HCT116 (cell line): ENCODE data around the gene CD69. TPM values are rescaled to one million over a fixed set of nuclear protein-coding genes. Genes with fewer than 3 reads are reported as not detected.

Experiments used
- ATAC-seq: fragments of 200-7000 bp; cut with Tn5 transposase; 2 replicates; pipeline ENCODE4 v1.9.1; 2020; ENCODE audit warnings: mild to moderate bottlenecking, moderate library complexity
- BruUV-seq: library from RNA; stranded (reverse); fragments of 400-500 nt; replicated peaks from 2 replicates; lab custom pipeline; 2021; lab: Mats Ljungman, UMichigan
- CTCF ChIA-PET: fragments of 300-600 bp; sonication (Branson Sonifier 250); formaldehyde crosslinking; loops from one replicate; lab custom pipeline; 2021; ENCODE audit warnings: antibody characterized with exemption; lab: Charles Lee
- POLR2A ChIA-PET: fragments of 300-600, 350-600 bp; sonication (Branson Sonifier 250); formaldehyde crosslinking; loops from one replicate; lab custom pipeline; 2021; ENCODE audit warnings: antibody characterized with exemption; lab: Charles Lee
- RAD21 ChIA-PET, 2 experiments: fragments of 300-600 bp; sonication (Branson Sonifier 250); formaldehyde crosslinking; loops; one replicate each; lab custom pipeline; 2023; ENCODE audit warnings: low total read pairs in 2 of 2; ENCODE audit not compliant: uncharacterized antibody in 2 of 2, unreplicated experiment in 2 of 2, low non-redundant PET in 1 of 2; lab: Charles Lee
- DNase-seq: peaks from one replicate; pipeline ENCODE4 v3.0.0-alpha.2; 2010; ENCODE audit warnings: low read depth, low spot score
- H2AFZ ChIP-seq: fragments of 200-600 bp; shearing (Covaris generic), sonication (generic); 2 replicates; pipeline ENCODE4 v1.6.1; 2017; ENCODE audit warnings: low read depth, mixed run types, mixed read lengths, antibody characterized with exemption, low read length; ENCODE audit not compliant: poor library complexity, severe bottlenecking
- H3K27ac ChIP-seq: 2 replicates; pipeline ENCODE4 v1.5.1; 2012; ENCODE audit warnings: low read depth, low read length
- H3K27me3 ChIP-seq: fragments of 200-600 bp; sonication (generic); 2 replicates; pipeline ENCODE4 v1.6.1; 2016; ENCODE audit warnings: mixed run types, low read length, mixed read lengths; ENCODE audit not compliant: insufficient read depth
- H3K36me3 ChIP-seq, 2 experiments: fragments of 200-500 bp in 1 of 2; fragments of 200-600 bp in 1 of 2; sonication (Bioruptor generic) in 1 of 2; sonication (generic) in 1 of 2; 2 replicates each; pipeline versions ENCODE4 v1.5.1 to v1.6.1; 2014 to 2016; ENCODE audit warnings: low read length in 2 of 2, inconsistent platforms in 1 of 2, mixed read lengths in 1 of 2, mixed run types in 1 of 2; ENCODE audit not compliant: insufficient read depth in 2 of 2, control insufficient read depth in 1 of 2
- H3K4me1 ChIP-seq, 2 experiments: fragments of 200-600 bp in 1 of 2; sonication (generic) in 1 of 2; 2 replicates each; pipeline versions ENCODE4 v1.5.1 to v1.6.1; 2012 to 2017; ENCODE audit warnings: low read length in 2 of 2, inconsistent platforms in 1 of 2, mild to moderate bottlenecking in 1 of 2, mixed read lengths in 1 of 2, mixed run types in 1 of 2, moderate library complexity in 1 of 2; ENCODE audit not compliant: insufficient read depth in 2 of 2, control insufficient read depth in 1 of 2
- H3K4me2 ChIP-seq: fragments of 200-600 bp; sonication (generic); 2 replicates; pipeline ENCODE4 v1.6.1; 2017; ENCODE audit warnings: mixed run types, low read length, mixed read lengths
- H3K4me3 ChIP-seq, 2 experiments: fragments of 200-600 bp in 1 of 2; sonication (generic) in 1 of 2; replicated peaks in 1 of 2; 2 replicates each; pipeline ENCODE4 v1.5.1; 2011 to 2016; ENCODE audit warnings: low read length in 2 of 2, control low read depth in 1 of 2, low read depth in 1 of 2, mild to moderate bottlenecking in 1 of 2, mixed read lengths in 1 of 2, mixed run types in 1 of 2
- H3K79me2 ChIP-seq: fragments of 200-600 bp; sonication (generic); 2 replicates; pipeline ENCODE4 v1.6.1; 2017; ENCODE audit warnings: mild to moderate bottlenecking, mixed run types, low read length, moderate library complexity, mixed read lengths; ENCODE audit not compliant: insufficient read depth
- H3K9ac ChIP-seq: fragments of 200-600 bp; sonication (generic); 2 replicates; pipeline ENCODE4 v1.6.1; 2016; ENCODE audit warnings: low read length, mixed read lengths
- H3K9me2 ChIP-seq: fragments of 200-600 bp; sonication (generic), shearing (Covaris generic); 2 replicates; pipeline ENCODE4 v1.6.1; 2017; ENCODE audit warnings: mixed run types, mild to moderate bottlenecking, moderate library complexity; ENCODE audit not compliant: insufficient read depth
- H3K9me3 ChIP-seq, 2 experiments: fragments of 200-500 bp in 1 of 2; fragments of 200-600 bp in 1 of 2; sonication (Bioruptor generic) in 1 of 2; sonication (generic) in 1 of 2; 2 replicates each; pipeline ENCODE4 v1.6.1; 2014 to 2017; ENCODE audit warnings: low read length in 2 of 2, mixed read lengths in 2 of 2, inconsistent platforms in 1 of 2, low read depth in 1 of 2, mild to moderate bottlenecking in 1 of 2, mixed run types in 1 of 2, moderate library complexity in 1 of 2; ENCODE audit not compliant: control insufficient read depth in 1 of 2, insufficient read depth in 1 of 2
- H4K20me1 ChIP-seq: fragments of 200-600 bp; sonication (generic), shearing (Covaris generic); 2 replicates; pipeline ENCODE4 v1.6.1; 2017; ENCODE audit warnings: mixed run types, mild to moderate bottlenecking, moderate library complexity; ENCODE audit not compliant: insufficient read depth
- ATF3 ChIP-seq: IDR thresholded peaks from 2 replicates; pipeline ENCODE4 v1.6.1; 2012
- CTCF ChIP-seq, 3 experiments: fragments of 200-600 bp in 1 of 3; sonication (generic) in 1 of 3; IDR thresholded peaks in 2 of 3; conservative IDR thresholded peaks in 1 of 3; 2 replicates each; pipeline ENCODE4 v1.5.1; 2012 to 2017; ENCODE audit warnings: low read depth in 2 of 3, low read length in 2 of 3, antibody characterized with exemption in 1 of 3, borderline replicate concordance in 1 of 3, control low read depth in 1 of 3, mild to moderate bottlenecking in 1 of 3, mixed read lengths in 1 of 3, mixed run types in 1 of 3, moderate library complexity in 1 of 3; ENCODE audit not compliant: insufficient read depth in 1 of 3
- EGR1 ChIP-seq: IDR thresholded peaks from 2 replicates; pipeline ENCODE4 v1.6.1; 2012; ENCODE audit warnings: low read depth
- ELF1 ChIP-seq: IDR thresholded peaks from 2 replicates; pipeline ENCODE4 v1.6.1; 2012; ENCODE audit warnings: low read depth, borderline replicate concordance
- EZH2 ChIP-seq: fragments of 200-600 bp; sonication (generic); IDR thresholded peaks from 2 replicates; pipeline ENCODE4 v1.6.1; 2017; ENCODE audit warnings: antibody characterized with exemption, mixed run types
- FOSL1 ChIP-seq: IDR thresholded peaks from 2 replicates; pipeline ENCODE4 v1.6.1; 2012; ENCODE audit warnings: low read depth
- JUND ChIP-seq: IDR thresholded peaks from 2 replicates; pipeline ENCODE4 v1.6.1; 2012
- POLR2A ChIP-seq: IDR thresholded peaks from 2 replicates; pipeline ENCODE4 v1.7.0; 2011; ENCODE audit warnings: borderline replicate concordance; ENCODE audit not compliant: insufficient read depth, insufficient read length; ENCODE audit errors: extremely low read depth
- SIN3A ChIP-seq: IDR thresholded peaks from 2 replicates; pipeline ENCODE4 v1.6.1; 2012; ENCODE audit warnings: low read depth
- SRF ChIP-seq: IDR thresholded peaks from 2 replicates; pipeline ENCODE4 v1.6.1; 2012; ENCODE audit warnings: low read depth
- TCF7L2 ChIP-seq: IDR thresholded peaks from 2 replicates; pipeline ENCODE4 v1.7.0; 2011; ENCODE audit warnings: borderline replicate concordance, inconsistent platforms; ENCODE audit not compliant: insufficient read depth, insufficient read length; ENCODE audit errors: extremely low read depth
- ZFX ChIP-seq: fragments of 450-650 bp; IDR thresholded peaks from 2 replicates; pipeline ENCODE4 v1.6.1; 2017
- ZNF274 ChIP-seq: fragments of 200-500 bp; sonication (Bioruptor generic); IDR thresholded peaks from 2 replicates; pipeline ENCODE4 v1.6.1; 2014; ENCODE audit warnings: mild to moderate bottlenecking, low read depth, low read length, inconsistent platforms
- intact Hi-C: fragments of 100-400 bp; cut with micrococcal nuclease; formaldehyde crosslinking; loops from 2 replicates; pipeline ENCODE4 v1.10.0; 2022
- total RNA-seq: library from RNA; stranded (reverse); gene quantifications from one replicate; pipeline ENCODE4 v1.2.1, GENCODE V29; 2021; ENCODE audit not compliant: unreplicated experiment
- TF ChIP-seq, protein P1 (sequence below): IDR thresholded peaks from 2 replicates; pipeline ENCODE4 v1.6.1; 2012
- TF ChIP-seq, protein P2 (sequence below): IDR thresholded peaks from 2 replicates; pipeline ENCODE4 v1.6.1; 2012; ENCODE audit warnings: low read depth

Gene CD69
- total RNA-seq, 1 experiment from 2014 or later = not detected

DNA sequence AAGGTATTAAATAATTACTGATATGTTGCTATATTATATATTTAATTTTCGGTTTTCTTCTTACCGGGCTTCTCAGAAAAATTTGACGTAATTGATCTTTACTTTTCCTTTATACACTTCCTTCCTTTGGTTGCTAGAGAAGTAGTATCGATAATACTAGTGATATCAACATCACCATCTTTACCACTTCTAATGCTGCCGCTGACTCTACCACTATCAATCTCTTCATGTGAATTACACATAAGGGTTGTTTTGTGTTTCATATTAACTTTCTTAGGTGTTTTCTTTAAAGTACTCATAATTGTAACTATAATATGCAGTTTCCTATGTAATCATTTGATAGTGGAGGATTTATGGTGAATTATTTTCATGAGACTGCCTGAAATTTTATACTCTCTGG, 35.6 kb upstream of the CD69 start:
- no peaks in the 10 kb centered on the region for H3K9me2 ChIP-seq
- no peaks in the 10 kb centered on the region for H4K20me1 ChIP-seq
- intact Hi-C loops = no loop called here
- no peak overlapping the region for H3K4me2 ChIP-seq
- BruUV-seq = no TSS peak
- ChIA-PET CTCF (interaction anchor here (1.4 to 4.8 kb wide), 2 partner anchors 18 to 45 kb away, joined by 4 to 68 read pairs; no protein-coding TSS in a partner anchor), RAD21 (no interaction called here), POLR2A (no interaction called here)
- peaks cover 39% of the 10 kb centered on the region for H3K27me3 ChIP-seq
- no peaks in the 10 kb centered on the region for H3K79me2 ChIP-seq
- no peak overlapping the region for H2AFZ ChIP-seq
- ATAC-seq = no peak
- no peak overlapping the region for H3K4me3 ChIP-seq
- H3K27ac ChIP-seq = no peak overlapping the region
- no peaks in the 10 kb centered on the region for H3K36me3 ChIP-seq
- H3K4me1 ChIP-seq = no peaks in the 10 kb centered on the region
- TF ChIP-seq EZH2 = no peak
- TF ChIP-seq JUND = no peak
- no peak for TF ChIP-seq TCF7L2
- TF ChIP-seq ZFX = no peak
- no peak for TF ChIP-seq SRF
- no peaks in the 10 kb centered on the region for H3K9me3 ChIP-seq
- no peak overlapping the region for H3K9ac ChIP-seq
- DNase-seq = no peak

- intact Hi-C loops = no loop called here
- ChIA-PET POLR2A (no interaction called here), CTCF (interaction anchor here (4.8 kb wide), 1 partner anchor 45 kb away, joined by 68 read pairs; no protein-coding TSS in a partner anchor), RAD21 (no interaction called here)
- H3K9me2 ChIP-seq = no peaks in the 10 kb centered on the region
- H2AFZ ChIP-seq = no peak overlapping the region
- no peak overlapping the region for H3K27ac ChIP-seq
- no peaks in the 10 kb centered on the region for H3K4me1 ChIP-seq
- no peak overlapping the region for H3K9ac ChIP-seq
- H3K9me3 ChIP-seq = no peaks in the 10 kb centered on the region
- no peak for ATAC-seq
- H3K36me3 ChIP-seq = no peaks in the 10 kb centered on the region
- TF ChIP-seq ELF1 (no peak), EGR1 (no peak), ATF3 (no peak), ZNF274 (no peak), FOSL1 (no peak), CTCF (IDR thresholded peaks at IDR 0.05 in 2 of 3, conservative IDR thresholded peaks at IDR 0.05 in 1 of 3; ENCODE audit: borderline replicate concordance in 1 of 3, insufficient read depth in 1 of 3, low read depth in 2 of 3, low read length in 2 of 3) (no peak), TCF7L2 (no peak), POLR2A (no peak), JUND (no peak), EZH2 (no peak), SIN3A (no peak)
- TF ChIP-seq, protein P1, sequence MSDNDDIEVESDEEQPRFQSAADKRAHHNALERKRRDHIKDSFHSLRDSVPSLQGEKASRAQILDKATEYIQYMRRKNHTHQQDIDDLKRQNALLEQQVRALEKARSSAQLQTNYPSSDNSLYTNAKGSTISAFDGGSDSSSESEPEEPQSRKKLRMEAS = no peak
- TF ChIP-seq, protein P2, sequence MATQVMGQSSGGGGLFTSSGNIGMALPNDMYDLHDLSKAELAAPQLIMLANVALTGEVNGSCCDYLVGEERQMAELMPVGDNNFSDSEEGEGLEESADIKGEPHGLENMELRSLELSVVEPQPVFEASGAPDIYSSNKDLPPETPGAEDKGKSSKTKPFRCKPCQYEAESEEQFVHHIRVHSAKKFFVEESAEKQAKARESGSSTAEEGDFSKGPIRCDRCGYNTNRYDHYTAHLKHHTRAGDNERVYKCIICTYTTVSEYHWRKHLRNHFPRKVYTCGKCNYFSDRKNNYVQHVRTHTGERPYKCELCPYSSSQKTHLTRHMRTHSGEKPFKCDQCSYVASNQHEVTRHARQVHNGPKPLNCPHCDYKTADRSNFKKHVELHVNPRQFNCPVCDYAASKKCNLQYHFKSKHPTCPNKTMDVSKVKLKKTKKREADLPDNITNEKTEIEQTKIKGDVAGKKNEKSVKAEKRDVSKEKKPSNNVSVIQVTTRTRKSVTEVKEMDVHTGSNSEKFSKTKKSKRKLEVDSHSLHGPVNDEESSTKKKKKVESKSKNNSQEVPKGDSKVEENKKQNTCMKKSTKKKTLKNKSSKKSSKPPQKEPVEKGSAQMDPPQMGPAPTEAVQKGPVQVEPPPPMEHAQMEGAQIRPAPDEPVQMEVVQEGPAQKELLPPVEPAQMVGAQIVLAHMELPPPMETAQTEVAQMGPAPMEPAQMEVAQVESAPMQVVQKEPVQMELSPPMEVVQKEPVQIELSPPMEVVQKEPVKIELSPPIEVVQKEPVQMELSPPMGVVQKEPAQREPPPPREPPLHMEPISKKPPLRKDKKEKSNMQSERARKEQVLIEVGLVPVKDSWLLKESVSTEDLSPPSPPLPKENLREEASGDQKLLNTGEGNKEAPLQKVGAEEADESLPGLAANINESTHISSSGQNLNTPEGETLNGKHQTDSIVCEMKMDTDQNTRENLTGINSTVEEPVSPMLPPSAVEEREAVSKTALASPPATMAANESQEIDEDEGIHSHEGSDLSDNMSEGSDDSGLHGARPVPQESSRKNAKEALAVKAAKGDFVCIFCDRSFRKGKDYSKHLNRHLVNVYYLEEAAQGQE = no peak
- H3K4me3 ChIP-seq = no peak overlapping the region
- DNase-seq = no peak
- no peaks in the 10 kb centered on the region for H3K79me2 ChIP-seq
- H4K20me1 ChIP-seq = no peaks in the 10 kb centered on the region
- H3K4me2 ChIP-seq = no peak overlapping the region
- peaks cover 42% of the 10 kb centered on the region for H3K27me3 ChIP-seq
- no TSS peak for BruUV-seq
Measured at GRCh38 chr12:9795945-9796344, 35.2 kb upstream of the CD69 start.
